HepG2 (cell line): ENCODE results near the gene METTL22. TPM values are rescaled to one million over a fixed set of nuclear protein-coding genes. Genes with fewer than 3 reads are reported as not detected.

Source experiments
- ADNP ChIP-seq: sonication (generic); formaldehyde crosslinking; IDR thresholded peaks from 2 replicates; pipeline ENCODE4 v1.4.0; 2020; ENCODE audit warnings: missing genetic modification reagents
- AKNA ChIP-seq: sonication (generic); formaldehyde crosslinking; IDR thresholded peaks from 2 replicates; pipeline ENCODE4 v1.4.0; 2020; ENCODE audit warnings: missing genetic modification reagents, borderline replicate concordance
- CERS6 ChIP-seq: sonication (generic); formaldehyde crosslinking; IDR thresholded peaks from 2 replicates; pipeline ENCODE4 v1.5.0; 2020; ENCODE audit warnings: missing genetic modification reagents
- CSRNP1 ChIP-seq: sonication (generic); formaldehyde crosslinking; IDR thresholded peaks from 2 replicates; pipeline ENCODE4 v1.8.1; 2023; ENCODE audit warnings: mild to moderate bottlenecking, missing genetic modification reagents
- GATAD2A ChIP-seq: IDR thresholded peaks from 2 replicates; pipeline ENCODE4 v1.6.1; 2016
- JUND ChIP-seq: sonication (generic); formaldehyde crosslinking; IDR thresholded peaks from 2 replicates; pipeline ENCODE4 v1.8.0; 2022; ENCODE audit warnings: mild to moderate bottlenecking, missing genetic modification reagents
- MTA3 ChIP-seq: sonication (generic); formaldehyde crosslinking; IDR thresholded peaks from 2 replicates; pipeline ENCODE4 v1.4.0; 2020; ENCODE audit warnings: missing genetic modification reagents
- SIX1 ChIP-seq: sonication (generic); formaldehyde crosslinking; IDR thresholded peaks from 2 replicates; pipeline ENCODE4 v1.4.0; 2020; ENCODE audit warnings: missing genetic modification reagents, borderline replicate concordance
- SNAI1 ChIP-seq: sonication (generic); formaldehyde crosslinking; IDR thresholded peaks from 2 replicates; pipeline ENCODE4 v1.5.0; 2020; ENCODE audit warnings: mild to moderate bottlenecking, missing genetic modification reagents, borderline replicate concordance
- SRSF1 ChIP-seq: fragments of 200-400 bp; formaldehyde crosslinking; optimal IDR thresholded peaks from 2 replicates; pipeline ENCODE3; 2017; ENCODE audit warnings: mild to moderate bottlenecking, low read depth, low read length, moderate library complexity
- SSRP1 ChIP-seq: IDR thresholded peaks from 2 replicates; pipeline ENCODE4 v1.6.1; 2016; ENCODE audit warnings: control low read depth
- TEF ChIP-seq: sonication (generic); formaldehyde crosslinking; IDR thresholded peaks from 2 replicates; pipeline ENCODE4 v1.5.0; 2020; ENCODE audit warnings: missing genetic modification reagents
- TSC22D2 ChIP-seq: sonication (generic); formaldehyde crosslinking; IDR thresholded peaks from 2 replicates; pipeline ENCODE4 v1.5.1; 2020; ENCODE audit warnings: missing genetic modification reagents, mild to moderate bottlenecking, borderline replicate concordance
- U2AF1 ChIP-seq: fragments of 200-400 bp; formaldehyde crosslinking; optimal IDR thresholded peaks from 2 replicates; pipeline ENCODE3; 2017; ENCODE audit warnings: mild to moderate bottlenecking, low read depth, low read length
- YEATS2 ChIP-seq: sonication (generic); formaldehyde crosslinking; IDR thresholded peaks from 2 replicates; pipeline ENCODE4 v1.4.0; 2020; ENCODE audit warnings: missing genetic modification reagents, borderline replicate concordance
- ZNF619 ChIP-seq: sonication (generic); formaldehyde crosslinking; IDR thresholded peaks from 2 replicates; pipeline ENCODE4 v1.4.0; 2020; ENCODE audit warnings: mild to moderate bottlenecking, missing genetic modification reagents
- ZNF777 ChIP-seq: sonication (generic); formaldehyde crosslinking; IDR thresholded peaks from 2 replicates; pipeline ENCODE4 v1.4.0; 2020; ENCODE audit warnings: missing genetic modification reagents
- ZUFSP ChIP-seq: sonication (generic); formaldehyde crosslinking; IDR thresholded peaks from 2 replicates; pipeline ENCODE4 v1.9.0; 2021; ENCODE audit warnings: missing genetic modification reagents, mild to moderate bottlenecking, borderline replicate concordance
- polyA plus RNA-seq, 8 experiments: library from polyadenylated mRNA; depleted of rRNA in 3 of 8; stranded (reverse) in 7 of 8; unstranded in 1 of 8; fragments of >200 nt; fragmentation: Illumina TruSeq in 4 of 8; extraction: Trizol in 4 of 8; gene quantifications; 2 replicates each; pipeline versions ENCODE4 v1.2.1 to v1.2.3, GENCODE V29; 2011 to 2016; ENCODE audit warnings: low read depth in 4 of 8, missing spikeins in 1 of 8, mixed read lengths in 1 of 8; ENCODE audit not compliant: insufficient read depth in 1 of 8
- total RNA-seq, 5 experiments: library from RNA; depleted of rRNA; stranded (reverse); fragments of >200 nt; fragmentation: Illumina TruSeq; extraction: Trizol; gene quantifications; 2 replicates each; pipeline ENCODE4 v1.2.3, GENCODE V29; 2016; ENCODE audit warnings: low read depth in 1 of 5

METTL22 gene
- total and polyA plus RNA-seq, 2 of the 13 experiments (the other 11 are each of a cell fraction or from before 2014, with no cell fraction given) = 36.2 to 94.8 TPM

GRCh38 chr16:8621572-8622314, at the start of gene METTL22 (continued):
- peak; percentile 68 for TF ChIP-seq TEF (CRISPR knock-in tag)
- TF ChIP-seq U2AF1 = no peak
- no peak for TF ChIP-seq ZUFSP
- no peak for TF ChIP-seq ADNP (CRISPR knock-in tag)
- peak; percentile 84; the same call in 1 of the 2 replicates for TF ChIP-seq CSRNP1
- peak; percentile 51 for TF ChIP-seq SRSF1
- TF ChIP-seq ZNF777 (CRISPR knock-in tag) = no peak
- TF ChIP-seq YEATS2 = peak; percentile 84; the same call in 1 of the 2 replicates
- TF ChIP-seq MTA3 (CRISPR knock-in tag) = no peak
- TF ChIP-seq JUND (CRISPR knock-in tag) = 0 out of 2 replicates have a peak, but pooled peaks have one; percentile 56
- peak; percentile 48; the same call in 1 of the 2 replicates for TF ChIP-seq CERS6 (CRISPR knock-in tag)
- TF ChIP-seq TSC22D2 (CRISPR knock-in tag) = peak; percentile 91; the same call in 1 of the 2 replicates
- TF ChIP-seq SNAI1 (CRISPR knock-in tag) = peak; percentile 89; the same call in 1 of the 2 replicates
- no peak for TF ChIP-seq ZNF619 (CRISPR knock-in tag)
- TF ChIP-seq GATAD2A (CRISPR knock-in tag) = 0 out of 2 replicates have a peak, but pooled peaks have one; percentile 39
- TF ChIP-seq SIX1 = 0 out of 2 replicates have a peak, but pooled peaks have one; percentile 33
- no peak for TF ChIP-seq SSRP1 (CRISPR knock-in tag)
- TF ChIP-seq AKNA = peak; percentile 83; the same call in 1 of the 2 replicates
